HCEC 1CT (cell line): Measurements from ENCODE around the gene CACNA2D4.

Source experiments
- DNase-seq: peaks from one replicate; pipeline ENCODE4 v3.0.0-alpha.2; 2017

CACNA2D4 gene

GRCh38 chr12:1916371-1917171 is 1.9 kb downstream of the CACNA2D4 start:
- no peak for DNase-seq

DNA sequence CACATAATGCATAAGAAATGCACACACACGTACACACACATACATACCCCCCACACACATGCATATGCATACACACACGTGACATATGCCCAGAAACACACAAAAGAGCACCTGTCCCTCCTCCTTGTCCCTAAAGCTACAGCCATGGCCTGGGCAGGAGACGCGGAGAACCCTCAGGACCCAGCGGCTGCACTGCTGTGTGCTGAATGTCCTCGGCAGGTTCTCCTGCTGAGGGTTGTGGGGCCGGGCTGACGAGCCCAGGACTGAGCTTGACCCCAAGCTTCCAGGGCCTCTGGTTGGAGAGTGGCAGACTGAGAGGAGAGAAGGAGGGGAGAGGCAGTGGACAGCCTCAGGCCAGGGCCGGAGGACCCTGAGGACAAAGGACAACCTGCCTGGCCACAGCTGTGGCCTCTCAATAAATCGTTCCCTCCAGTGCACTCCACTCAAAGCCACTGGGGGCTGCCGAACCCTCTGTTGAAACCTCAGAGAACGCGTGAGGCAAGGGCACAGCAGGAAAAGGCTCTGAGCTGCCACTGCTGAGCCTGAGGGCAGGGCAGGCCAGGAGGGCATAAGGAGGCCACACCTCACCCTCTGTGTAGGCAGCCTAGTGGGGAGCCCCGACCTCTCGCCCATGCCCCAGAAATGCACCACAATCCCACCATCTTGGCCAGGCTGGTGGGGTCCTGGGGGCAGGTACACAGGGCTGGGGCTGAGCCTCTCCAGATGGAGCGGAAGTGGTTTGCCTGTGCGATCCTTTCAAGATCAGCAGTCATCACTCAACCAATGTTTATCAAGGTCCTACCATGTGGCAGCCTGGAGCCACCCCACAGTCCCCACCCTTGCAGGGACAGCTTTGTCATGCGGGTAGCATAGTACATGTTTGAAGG is 3.1 kb downstream of the CACNA2D4 start:
- DNase-seq, result no peak

DNA sequence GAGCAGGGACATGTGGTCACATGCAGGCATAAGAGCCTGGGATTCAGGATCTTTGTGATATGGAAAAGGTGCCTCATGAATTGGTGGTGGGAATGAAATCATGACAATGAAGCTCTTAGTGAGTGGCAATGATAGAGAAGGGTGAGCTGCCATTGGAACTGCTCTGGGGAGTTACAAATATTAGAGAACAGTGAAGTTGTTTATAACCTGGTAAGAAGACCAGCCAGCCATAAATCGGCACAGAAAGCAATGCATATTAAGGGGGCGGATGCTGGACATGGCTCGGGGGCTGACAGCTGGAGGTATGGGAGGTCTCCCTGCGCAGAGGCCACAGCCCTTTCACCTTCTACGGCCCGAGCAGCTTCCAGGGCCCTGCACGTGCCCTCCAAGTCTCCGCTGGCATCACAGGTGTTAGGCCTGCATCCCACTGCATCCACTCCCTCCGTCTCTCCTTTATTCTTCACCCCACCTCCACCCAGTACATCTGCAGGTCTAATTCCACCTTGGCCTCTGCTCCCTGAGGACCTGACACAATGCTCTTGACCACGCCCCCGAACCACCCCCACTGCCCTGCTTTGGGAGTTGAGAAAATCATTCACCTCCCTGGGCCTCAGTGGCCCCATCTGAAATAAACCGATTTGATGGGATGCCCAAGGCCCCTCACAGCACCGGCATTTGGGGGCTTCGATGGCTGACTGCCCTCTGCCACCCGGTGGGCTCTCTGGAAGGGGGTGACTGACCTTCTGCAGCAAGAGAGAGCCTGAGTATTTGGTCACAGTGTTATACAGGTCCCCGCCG is 4.1 kb downstream of the CACNA2D4 start:
- no peak for DNase-seq

DNA sequence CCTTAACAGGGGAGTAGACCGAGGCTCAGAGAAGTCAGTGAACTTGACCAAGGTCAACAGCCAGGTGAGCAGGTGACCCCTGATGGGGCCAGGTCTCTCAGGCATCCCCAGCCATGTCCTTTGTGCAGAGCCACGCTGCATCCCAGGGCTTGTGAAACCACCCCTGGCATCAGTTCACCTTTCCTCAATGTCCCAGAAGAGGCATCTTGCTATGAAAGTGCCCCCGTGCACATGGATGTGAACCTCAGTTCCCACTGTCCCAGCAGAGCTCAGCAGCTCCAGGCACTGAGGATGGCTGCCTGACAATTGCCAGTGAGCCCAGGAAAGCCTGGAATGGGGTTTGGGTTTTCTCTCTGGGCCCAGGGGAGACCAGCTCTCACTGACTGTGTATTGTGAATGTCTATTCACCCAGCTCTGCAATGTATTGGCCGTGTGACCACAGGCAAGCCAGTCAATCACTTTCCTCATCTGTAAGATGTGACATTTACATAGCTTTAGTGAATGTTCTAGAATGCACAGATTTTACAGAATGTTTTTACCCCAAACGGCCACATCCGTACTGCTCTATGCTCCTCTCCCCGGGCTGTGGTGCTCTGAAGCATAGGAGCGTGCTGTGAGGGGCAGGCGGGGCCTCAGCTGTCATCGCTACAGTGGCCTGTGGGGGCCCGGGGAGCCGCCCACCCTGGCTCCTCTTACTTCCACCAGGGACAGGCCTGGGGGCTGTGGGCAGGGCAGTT is 4.9 kb downstream of the CACNA2D4 start:
- DNase-seq, result no peak

DNA sequence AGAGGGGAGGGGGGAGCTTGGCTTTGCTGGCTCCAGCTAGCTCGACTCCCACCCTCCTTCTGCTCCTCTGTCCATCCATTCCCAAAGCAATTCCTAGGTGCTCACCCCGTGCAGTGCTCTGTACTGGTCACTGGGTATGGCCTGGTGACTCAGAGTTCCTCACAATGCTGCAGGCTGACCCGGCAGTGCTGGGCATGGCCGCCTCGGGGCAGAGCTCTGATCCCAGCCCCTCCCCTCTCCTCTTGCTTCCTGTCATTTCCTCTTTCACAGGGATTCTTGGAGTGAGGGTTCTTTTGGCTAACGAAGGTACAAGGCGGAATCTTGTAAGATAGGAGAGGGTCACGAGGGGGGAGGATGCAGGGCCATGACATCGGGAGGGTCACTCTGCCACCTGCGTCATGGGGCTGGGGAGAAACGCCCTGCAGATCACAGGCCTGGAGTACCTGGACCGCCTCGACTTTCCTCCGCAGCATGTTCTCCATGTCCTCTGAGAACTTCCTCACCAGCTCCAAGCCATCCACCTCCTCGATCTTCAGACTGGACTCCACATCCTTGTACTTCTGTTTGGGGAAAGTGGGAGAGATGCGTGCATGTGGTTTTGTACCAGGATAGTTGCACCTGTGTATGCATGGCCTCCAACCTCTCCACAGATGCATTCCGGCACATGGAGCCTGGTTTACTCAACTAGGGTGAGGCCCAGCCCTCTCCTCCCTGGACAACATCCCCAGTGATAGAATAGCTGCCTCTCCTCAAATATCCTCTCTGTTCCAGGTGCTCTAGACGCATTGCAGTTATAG is 5.7 kb downstream of the CACNA2D4 start:
- peak; percentile 44 for DNase-seq

DNA sequence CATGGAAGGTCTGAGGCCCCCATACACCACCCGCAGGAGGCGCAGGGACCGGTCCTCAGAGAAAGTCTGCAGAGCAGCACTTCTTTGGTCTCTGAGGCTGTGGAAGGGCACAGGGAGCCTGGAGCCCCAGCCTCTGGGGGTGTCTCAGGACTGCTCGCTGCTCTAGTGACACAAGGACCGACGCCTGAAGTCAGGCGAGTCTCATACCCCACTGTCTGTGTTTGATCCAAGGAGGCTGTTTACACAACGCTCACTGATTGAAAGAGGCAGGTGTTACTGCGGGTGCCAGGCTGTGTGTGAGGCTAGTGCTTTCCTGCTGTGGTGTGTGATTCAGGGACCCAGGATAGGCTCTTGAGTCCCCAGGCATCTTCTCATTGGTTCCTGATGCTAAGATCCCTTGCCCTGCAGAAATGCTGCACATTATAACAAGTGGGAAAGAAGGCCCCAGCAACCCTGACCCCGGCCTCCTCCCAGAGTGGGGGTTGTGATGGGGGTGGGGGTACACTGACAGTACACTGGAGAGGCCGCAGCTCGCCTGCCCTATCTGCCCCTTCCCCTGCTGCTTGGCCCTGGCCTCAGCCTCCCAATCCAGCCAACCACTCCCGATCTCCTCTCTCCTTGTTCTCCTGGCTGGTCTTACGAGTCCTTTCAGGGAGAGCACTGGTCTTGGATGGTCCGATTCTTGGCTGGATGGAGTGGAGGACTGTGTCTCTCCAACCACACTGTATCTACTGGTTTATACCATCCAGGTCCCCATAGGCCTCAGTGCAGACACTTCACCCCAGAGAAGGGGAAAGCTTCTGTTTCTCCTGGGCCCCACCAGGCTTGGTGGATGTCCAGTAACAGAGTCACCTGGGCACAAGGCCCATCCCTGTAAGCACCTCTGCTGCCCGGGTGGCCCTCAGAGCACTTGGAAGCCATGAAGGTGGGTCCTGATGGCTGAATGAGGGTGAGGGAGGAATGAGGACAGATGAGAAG is 6.6 kb downstream of the CACNA2D4 start:
- no peak for DNase-seq

GRCh38 chr12:1910468-1910867 is 8.0 kb downstream of the CACNA2D4 start:
- DNase-seq, result no peak

DNA sequence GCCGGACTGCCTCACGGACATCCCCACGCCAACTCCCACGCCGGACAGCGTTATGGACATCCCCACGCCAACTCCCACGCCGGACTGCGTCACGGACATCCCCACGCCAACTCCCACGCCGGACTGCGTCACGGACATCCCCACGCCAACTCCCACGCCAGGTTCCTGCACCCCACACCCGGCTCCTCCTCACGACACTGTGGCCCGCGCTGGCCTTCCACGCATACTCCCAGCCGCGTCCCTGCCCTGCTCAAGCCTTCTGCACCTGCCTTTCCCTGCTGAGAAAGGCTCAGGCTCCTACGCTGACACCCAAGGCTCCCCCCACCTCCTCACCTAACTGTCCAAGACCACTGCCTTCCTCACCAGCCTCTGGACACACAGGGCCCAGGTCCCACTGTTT is 9.7 kb downstream of the CACNA2D4 start:
- DNase-seq, result no peak

- no peak for DNase-seq
These were observed 10.5 kb downstream of the CACNA2D4 start for GRCh38 chr12:1907652-1908611.

DNA sequence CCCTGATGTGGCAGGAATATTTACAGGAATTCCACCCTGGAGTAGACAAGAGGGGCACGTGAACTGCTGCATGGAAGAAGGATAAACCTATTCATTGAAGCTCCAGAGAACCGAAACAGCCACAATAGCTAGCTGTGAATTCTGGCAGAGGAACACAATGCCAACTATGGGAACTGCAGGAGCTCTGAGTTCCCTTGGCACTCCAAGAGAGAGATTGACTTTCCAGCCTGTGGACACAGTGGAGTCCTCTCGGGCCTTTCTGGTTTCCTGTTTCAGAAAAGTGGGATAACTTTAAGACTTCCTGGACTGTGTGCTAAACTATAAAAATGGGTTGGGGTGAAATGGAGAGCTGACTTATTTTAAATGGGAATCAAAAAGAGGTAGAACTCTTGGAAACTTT is 11.9 kb downstream of the CACNA2D4 start:
- DNase-seq, result no peak

- no peak for DNase-seq
These were observed 13.6 kb downstream of the CACNA2D4 start for GRCh38 chr12:1904875-1905274.

DNA sequence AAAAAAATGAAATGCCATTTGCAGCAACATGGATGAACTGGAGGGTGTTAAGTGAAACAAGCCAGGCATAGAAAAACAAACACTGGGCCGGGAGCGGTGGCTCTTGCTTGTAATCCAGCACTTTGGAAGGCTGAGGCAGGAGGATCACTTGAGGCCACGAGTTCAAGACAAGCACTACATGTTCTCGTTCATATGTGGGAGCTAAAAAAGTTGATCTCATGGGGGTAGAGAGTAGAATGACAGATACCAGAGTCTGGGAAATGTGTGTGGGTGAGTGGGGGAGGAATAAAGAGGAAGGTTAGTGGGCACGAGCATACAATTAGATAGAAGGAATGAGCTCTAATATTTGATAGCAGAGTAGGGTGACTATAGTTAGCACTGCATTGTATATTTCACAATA is 21.5 kb downstream of the CACNA2D4 start:
- no peak for DNase-seq

DNA sequence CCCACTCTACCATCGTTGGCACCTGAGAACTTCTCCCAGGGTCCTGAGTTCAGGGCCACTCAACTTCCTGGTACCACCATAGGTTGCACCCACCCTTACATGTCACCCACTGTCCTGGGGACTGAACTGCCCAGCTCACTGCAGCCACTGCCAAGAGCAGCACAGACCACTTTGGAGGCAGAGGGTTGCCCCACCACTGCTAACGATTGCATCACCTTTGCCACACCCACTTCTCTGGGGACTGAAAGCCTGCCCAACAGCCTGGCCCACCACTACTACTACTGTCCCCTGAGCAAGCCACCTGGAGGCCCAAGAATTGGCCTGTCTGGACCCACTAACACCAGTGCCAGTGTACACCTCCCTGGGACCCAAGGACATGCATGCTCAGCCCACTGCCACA is 27.6 kb downstream of the CACNA2D4 start:
- DNase-seq, result no peak

- DNase-seq, result no peak
These were observed 28.2 kb downstream of the CACNA2D4 start for GRCh38 chr12:1890119-1890703.

- DNase-seq, result no peak
These were observed 29.5 kb downstream of the CACNA2D4 start for GRCh38 chr12:1888923-1889322.

DNA sequence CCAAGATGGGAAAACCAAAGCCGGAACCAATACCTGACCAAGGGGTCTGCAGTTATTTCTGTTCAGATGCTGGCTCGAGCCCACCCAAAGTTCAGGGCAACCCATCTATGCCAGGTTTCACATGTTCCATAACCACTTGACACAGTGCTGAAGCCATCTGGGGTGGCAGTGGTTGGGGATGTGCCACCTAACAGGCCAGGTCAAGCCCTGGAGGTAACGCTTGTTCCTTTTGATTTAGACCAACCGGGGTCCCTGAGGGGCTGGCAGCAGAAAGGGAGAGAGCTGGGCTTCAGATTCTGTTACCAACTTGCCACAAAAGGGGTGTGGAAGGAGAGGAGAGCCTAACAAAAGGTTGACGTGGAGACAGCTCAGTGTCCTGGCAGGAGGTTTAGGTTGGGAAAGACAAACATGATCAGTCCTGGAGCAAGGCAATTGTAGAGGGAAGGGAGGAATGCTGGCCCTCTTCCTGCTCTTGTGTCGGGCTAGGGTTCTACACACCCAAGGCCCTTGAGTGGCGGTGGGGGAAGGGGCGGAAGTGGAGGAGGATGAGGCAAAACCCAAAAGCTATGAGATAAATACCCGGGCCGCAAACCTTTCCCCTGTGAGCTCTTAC is 31.9 kb downstream of the CACNA2D4 start:
- no peak for DNase-seq

DNA sequence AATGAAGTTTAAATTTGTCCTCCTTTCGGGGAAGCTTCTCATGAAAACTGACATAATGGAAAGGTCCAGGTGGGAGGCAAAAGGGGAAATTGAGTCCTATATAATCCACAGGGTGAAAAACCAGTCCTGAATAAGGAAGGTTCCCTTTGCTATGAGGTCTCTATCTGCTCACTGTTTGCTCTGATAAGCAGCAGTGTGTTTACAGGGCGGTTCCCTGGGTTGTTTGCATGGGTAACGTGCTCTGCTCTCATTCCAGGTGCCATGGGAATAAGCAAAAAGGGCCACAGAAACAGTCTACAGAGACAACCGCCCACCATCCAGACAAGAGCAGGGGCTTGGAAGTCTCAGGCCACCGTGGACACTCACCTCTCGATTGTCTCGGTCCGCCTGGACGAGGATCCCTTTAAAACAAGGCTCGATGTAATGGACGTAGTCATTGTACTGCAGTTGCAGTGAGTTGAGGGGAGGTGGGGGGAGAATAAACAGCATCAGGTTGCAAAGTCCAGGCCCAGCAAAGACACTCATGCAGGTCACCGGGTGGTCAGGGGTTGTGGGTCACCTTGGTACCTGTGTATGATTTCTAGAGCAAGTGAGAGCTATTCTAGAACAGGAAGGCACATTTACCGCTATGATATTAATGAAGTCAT is 32.7 kb downstream of the CACNA2D4 start:
- DNase-seq, result no peak

DNA sequence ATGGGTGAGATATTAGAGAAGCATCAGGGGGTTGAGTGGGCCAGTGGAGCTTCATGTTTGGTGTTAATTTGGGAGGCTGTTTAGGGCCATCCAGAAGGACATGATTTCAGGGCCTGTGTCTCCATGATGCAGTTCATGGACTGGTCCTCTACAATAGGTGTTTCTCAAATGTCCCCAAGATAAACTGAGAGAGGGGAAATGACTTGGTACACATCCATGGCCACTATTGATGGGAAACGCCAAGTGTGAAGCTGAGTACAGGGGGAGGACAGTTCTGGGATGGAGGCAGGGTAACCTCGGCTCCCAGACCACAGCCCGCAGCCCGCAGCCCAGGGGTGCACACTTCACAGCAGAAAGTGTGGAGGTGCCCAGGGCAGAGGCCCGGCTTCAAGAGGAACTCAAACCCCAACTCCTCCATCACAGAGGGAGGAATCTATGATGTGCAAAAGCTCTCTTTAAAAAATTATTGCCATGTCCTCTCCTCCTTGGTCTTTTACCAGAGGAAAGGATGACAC is 33.3 kb downstream of the CACNA2D4 start:
- DNase-seq, result no peak
